Activated CD8-positive, alpha-beta T cell treated with anti-CD3 and anti-CD28 coated beads, Interleukin-2, amount 10 ng/mL, durations not matched to agents 7 days and 5 days (primary cell): ENCODE measurements around the gene NUDCD3. TPM values are rescaled to one million over a fixed set of nuclear protein-coding genes. Genes with fewer than 3 reads are reported as not detected.

Experiments
- ATAC-seq: fragments of 150-1000 bp; cut with Tn5 transposase; one replicate; pipeline ENCODE4 v1.10.0; 2021; ENCODE audit warnings: moderate library complexity
- CTCF ChIA-PET: fragments of 350-600 bp; sonication (Branson Sonifier 250); formaldehyde crosslinking; loops from one replicate; lab custom pipeline; 2021; ENCODE audit warnings: antibody characterized with exemption; lab: Charles Lee
- POLR2A ChIA-PET: fragments of 350-600 bp; sonication (Branson Sonifier 250); formaldehyde crosslinking; loops from one replicate; lab custom pipeline; 2021; ENCODE audit warnings: antibody characterized with exemption; lab: Charles Lee
- DNase-seq: peaks from one replicate; pipeline ENCODE4 v3.0.0-alpha.2; 2020
- H3K27ac Mint-ChIP-seq: one replicate; pipeline ENCODE4 v1.8.0; 2021; ENCODE audit warnings: mild to moderate bottlenecking, mixed read lengths
- H3K27me3 Mint-ChIP-seq: one replicate; pipeline ENCODE4 v1.8.0; 2021; ENCODE audit warnings: low read depth, mixed read lengths
- H3K36me3 Mint-ChIP-seq: one replicate; pipeline ENCODE4 v1.8.0; 2021; ENCODE audit warnings: low read depth, mixed read lengths
- H3K4me1 Mint-ChIP-seq: one replicate; pipeline ENCODE4 v1.8.0; 2021; ENCODE audit warnings: low read depth, mixed read lengths
- H3K4me3 Mint-ChIP-seq: one replicate; pipeline ENCODE4 v1.8.0; 2021; ENCODE audit warnings: mild to moderate bottlenecking, mixed read lengths
- H3K9me3 Mint-ChIP-seq: one replicate; pipeline ENCODE4 v1.8.0; 2022; ENCODE audit warnings: mixed read lengths; ENCODE audit not compliant: insufficient read depth
- total RNA-seq, 2 experiments: library from RNA; stranded (reverse); gene quantifications; one replicate each; pipeline ENCODE4 v1.2.3, GENCODE V29; 2021

The NUDCD3 gene
- total RNA-seq, 2 experiments from 2014 or later: 80.7 to 84.0 TPM

DNA sequence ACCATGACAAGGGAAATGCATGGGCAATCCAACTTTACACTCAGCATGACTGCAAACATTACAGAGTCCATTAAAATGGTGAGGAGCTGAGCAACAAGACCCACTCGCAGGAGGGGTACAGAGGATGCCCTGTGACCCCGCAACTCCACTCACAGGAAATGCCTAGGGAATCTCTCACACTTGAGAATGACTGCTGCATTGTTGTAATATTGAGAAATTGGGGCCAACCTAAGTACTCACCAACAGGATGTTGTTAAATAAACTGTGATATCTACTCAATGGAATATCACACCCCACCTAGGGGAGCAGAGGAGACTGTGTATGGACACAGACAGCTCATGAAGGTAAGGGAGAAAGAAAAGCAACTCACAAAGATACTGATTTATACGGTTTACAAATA is 111.7 kb downstream of the NUDCD3 start:
- H3K36me3 Mint-ChIP-seq: no peaks in the 10 kb centered on the region
- ChIA-PET POLR2A (interaction anchor here (1.2 kb wide), 1 partner anchor 83 kb away, joined by 4 read pairs; no protein-coding TSS in a partner anchor), CTCF (no interaction called here)
- peaks cover 3% of the 10 kb centered on the region for H3K4me1 Mint-ChIP-seq
- DNase-seq (no peak), ATAC-seq (no peak)
- H3K27ac Mint-ChIP-seq: no peak overlapping the region
- H3K27me3 Mint-ChIP-seq: no peaks in the 10 kb centered on the region
- no peak overlapping the region for H3K4me3 Mint-ChIP-seq
- H3K9me3 Mint-ChIP-seq: no peaks in the 10 kb centered on the region

DNA sequence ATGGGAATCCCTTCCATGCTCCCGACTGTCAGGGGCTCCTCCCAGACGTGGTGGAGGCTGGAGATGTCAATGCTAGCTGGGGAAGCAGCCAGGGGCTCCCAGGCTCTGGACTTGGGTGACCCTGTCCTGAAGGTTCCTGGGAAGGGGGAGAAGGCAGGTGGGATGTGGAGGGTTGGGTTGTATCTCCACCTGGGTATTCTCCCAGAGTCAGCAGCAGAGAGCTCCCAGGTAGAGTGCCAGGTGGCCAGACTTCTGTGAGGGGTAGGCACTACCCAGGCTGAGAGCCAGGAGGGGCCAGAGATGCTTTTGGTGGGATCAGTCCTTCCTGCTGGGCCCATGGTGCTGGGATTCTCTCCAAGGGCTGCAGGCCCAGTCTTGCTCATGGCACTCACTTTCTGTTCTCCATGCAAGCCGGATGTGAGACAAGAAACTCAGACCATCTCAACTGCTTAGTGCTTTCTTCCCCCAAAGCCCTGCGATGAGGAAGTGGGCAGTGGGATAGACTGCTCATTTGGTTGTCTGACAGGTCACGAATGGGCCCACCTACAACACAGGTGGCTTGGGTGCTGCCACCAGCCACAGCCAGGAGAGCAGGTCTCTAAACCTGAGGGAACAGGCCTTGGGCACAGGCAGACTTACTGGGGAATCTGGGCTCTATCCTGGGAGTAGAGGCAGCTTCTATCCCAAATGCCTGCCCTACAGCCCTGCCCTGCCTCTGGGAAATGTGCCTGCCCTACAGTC is 112.6 kb downstream of the NUDCD3 start:
- ATAC-seq (no peak), DNase-seq (no peak)
- Mint-ChIP-seq H3K27ac (no peak overlapping the region), H3K36me3 (no peaks in the 10 kb centered on the region), H3K4me1 (peaks cover 3% of the 10 kb centered on the region), H3K4me3 (no peak overlapping the region), H3K9me3 (no peaks in the 10 kb centered on the region), H3K27me3 (peaks cover 5% of the 10 kb centered on the region)
- CTCF ChIA-PET: no interaction called here
- POLR2A ChIA-PET: interaction anchor here (1.2 kb wide), 1 partner anchor 84 kb away, joined by 4 read pairs; no protein-coding TSS in a partner anchor

DNA sequence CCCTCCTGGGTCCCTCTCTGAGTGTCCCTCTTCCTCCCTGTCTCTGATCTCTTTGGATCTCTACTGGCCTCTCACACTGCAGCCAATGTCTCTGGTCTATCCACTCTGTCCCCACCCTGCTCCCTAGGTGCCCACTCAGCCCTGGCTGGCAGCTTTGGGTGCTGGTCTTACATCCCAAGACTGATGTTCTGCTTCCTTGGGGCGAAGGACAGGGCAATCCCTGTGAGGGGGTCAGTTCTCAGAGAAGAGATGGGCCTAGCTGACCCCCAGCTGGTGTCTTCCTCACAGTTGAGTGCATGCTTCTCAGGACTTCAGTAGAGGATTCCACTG is 113.4 kb downstream of the NUDCD3 start:
- DNase-seq: no peak
- peaks cover 5% of the 10 kb centered on the region for H3K27me3 Mint-ChIP-seq
- no peak overlapping the region for H3K4me3 Mint-ChIP-seq
- ChIA-PET POLR2A (no interaction called here), CTCF (no interaction called here)
- H3K36me3 Mint-ChIP-seq: no peaks in the 10 kb centered on the region
- no peaks in the 10 kb centered on the region for H3K9me3 Mint-ChIP-seq
- H3K27ac Mint-ChIP-seq: peak overlapping the region; percentile 34
- H3K4me1 Mint-ChIP-seq: peaks cover 3% of the 10 kb centered on the region
- ATAC-seq: no peak

DNA sequence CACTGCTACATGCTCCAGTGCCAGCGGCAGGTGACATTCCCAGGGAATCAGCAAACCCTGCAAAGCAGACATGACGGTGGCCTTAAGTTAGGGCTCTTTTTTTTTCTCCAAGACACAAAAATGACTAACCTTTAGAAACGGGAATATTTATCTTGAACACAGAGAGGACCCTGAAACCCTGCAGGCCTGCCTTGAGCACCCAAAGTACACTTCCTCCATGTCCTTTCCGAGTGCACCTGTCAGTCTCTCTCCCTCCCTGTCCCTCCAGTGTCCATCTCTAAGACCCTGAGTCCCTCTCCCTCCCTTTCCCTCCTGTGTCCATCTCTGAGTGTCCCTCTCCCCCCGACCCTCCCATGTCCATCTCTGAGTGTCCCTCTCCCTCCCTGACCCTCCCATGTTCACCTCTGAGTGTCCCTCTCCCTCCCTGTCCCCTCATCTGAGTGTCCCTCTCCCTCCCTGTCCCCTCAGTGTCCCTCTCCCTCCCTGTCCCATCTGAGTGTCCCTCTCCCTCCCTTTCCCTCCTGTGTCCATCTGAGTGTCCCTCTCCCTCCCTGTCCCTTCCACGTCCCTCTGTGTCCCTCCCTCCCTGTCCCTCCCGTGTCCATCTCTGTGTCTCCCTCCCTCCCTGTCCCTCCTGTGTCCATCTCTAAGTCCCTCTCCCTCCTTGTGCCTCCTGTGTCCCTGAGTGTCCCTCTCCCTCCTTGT is 113.9 kb downstream of the NUDCD3 start:
- H3K9me3 Mint-ChIP-seq: no peaks in the 10 kb centered on the region
- H3K4me1 Mint-ChIP-seq: peaks cover 3% of the 10 kb centered on the region
- DNase-seq (no peak), ATAC-seq (no peak)
- peaks cover 5% of the 10 kb centered on the region for H3K27me3 Mint-ChIP-seq
- H3K4me3 Mint-ChIP-seq: no peak overlapping the region
- ChIA-PET POLR2A (no interaction called here), CTCF (interaction anchor here (1.0 kb wide), 1 partner anchor 101 kb away, joined by 3 read pairs; no protein-coding TSS in a partner anchor)
- no peaks in the 10 kb centered on the region for H3K36me3 Mint-ChIP-seq
- H3K27ac Mint-ChIP-seq: no peak overlapping the region

DNA sequence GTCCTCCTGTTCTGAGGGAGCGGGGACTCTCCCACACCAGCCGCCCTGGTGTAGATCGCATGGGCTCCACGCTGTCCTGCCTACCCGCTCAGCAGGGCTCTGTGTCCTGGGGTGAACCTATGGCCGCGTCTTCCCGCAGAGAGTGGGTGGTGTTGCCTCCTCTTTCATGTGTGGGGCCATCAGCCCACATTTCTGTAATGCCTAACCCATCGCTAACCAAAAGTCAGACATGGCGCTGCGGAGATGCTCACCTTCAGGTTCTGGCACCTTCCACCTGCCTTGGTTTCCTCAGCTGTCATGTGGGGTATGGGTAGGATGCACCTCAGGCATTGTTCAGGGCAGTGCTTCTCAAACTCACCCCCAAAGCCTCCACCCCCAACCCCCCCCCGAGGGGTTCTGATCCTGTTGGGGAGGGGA is 114.5 kb downstream of the NUDCD3 start:
- POLR2A ChIA-PET: no interaction called here
- Mint-ChIP-seq H3K4me1 (peaks cover 3% of the 10 kb centered on the region), H3K27ac (no peak overlapping the region), H3K27me3 (peaks cover 10% of the 10 kb centered on the region), H3K9me3 (no peaks in the 10 kb centered on the region), H3K36me3 (no peaks in the 10 kb centered on the region), H3K4me3 (no peak overlapping the region)
- DNase-seq (no peak), ATAC-seq (no peak)
- CTCF ChIA-PET: interaction anchor here (0.8 to 1.0 kb wide), 2 partner anchors 102 to 190 kb away, joined by 3 read pairs; no protein-coding TSS in a partner anchor

DNA sequence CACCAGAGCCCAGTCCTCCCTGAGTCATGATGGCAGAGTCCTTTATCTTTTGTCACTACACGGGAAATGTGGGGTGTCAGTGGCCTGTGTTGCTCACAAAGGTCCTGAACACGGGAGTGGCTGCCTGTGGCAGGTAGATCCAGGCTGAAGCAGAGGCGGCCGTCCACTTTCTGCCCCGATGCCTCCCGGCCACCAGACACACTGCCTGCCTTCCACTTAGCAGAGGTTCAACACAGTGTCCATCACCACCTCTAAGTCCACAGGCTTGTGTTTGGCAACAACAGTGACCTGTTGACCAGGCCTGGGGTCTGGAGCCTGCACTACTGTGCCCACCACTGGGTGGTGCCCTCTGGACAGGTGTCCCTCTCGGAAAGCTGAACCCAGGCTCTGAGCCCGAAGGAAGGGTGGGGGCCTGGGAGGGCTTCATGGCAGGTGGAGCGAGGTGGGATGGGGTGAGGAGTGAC is 115.2 kb downstream of the NUDCD3 start:
- no peak for DNase-seq

DNA sequence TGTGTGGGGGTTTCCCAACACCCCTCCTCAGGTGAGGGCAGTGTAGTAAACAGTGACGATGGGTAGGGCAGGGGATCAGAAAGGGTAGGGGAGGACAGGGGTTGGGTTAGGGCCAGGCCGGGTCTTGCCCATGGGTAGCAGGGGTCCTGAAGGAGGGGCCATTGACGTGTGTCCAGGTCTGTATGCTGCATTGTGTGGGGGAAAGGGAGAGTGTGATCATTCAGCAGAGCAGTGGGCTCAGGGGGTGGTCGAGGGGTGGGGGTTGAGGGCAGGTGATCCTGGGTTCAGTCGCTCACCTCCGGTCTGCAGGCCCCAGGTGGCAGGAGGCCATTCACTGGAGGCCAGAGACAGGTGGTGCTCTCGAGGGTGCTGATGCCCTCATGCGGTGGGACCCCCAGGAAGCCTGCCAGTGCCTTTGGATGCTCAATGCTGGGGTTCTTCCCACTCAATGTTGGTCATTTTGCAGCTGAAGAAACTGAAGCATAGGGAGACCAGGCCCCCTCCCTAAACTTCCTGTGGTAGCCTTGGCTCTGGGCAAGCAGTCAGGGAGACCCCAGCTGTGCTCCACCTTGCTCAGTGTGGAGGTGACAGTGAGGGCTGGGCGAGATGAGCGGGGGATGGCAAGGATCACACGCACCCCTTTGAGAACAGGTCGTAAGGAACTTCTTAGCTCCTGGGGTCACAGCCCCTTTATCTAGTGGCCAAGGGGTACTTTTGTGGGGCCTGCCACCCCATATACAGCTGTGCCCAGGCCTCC is 116.3 kb downstream of the NUDCD3 start:
- no peak for ATAC-seq
- Mint-ChIP-seq H3K27ac (no peak overlapping the region), H3K27me3 (peaks cover 25% of the 10 kb centered on the region), H3K4me1 (peaks cover 14% of the 10 kb centered on the region), H3K36me3 (no peaks in the 10 kb centered on the region), H3K9me3 (peaks cover 9% of the 10 kb centered on the region), H3K4me3 (no peak overlapping the region)
- ChIA-PET CTCF (interaction anchor here (1.3 kb wide), 1 partner anchor 172 kb away, joined by 3 read pairs; no protein-coding TSS in a partner anchor), POLR2A (no interaction called here)
- no peak for DNase-seq

More for the DNA sequence above, 115.2 kb downstream of the NUDCD3 start:
- peaks cover 15% of the 10 kb centered on the region for H3K27me3 Mint-ChIP-seq
- no peaks in the 10 kb centered on the region for H3K36me3 Mint-ChIP-seq
- H3K27ac Mint-ChIP-seq: no peak overlapping the region
- H3K4me1 Mint-ChIP-seq: peaks cover 3% of the 10 kb centered on the region
- H3K9me3 Mint-ChIP-seq: no peaks in the 10 kb centered on the region
- POLR2A ChIA-PET: no interaction called here
- CTCF ChIA-PET: interaction anchor here (0.8 kb wide), 1 partner anchor 190 kb away, joined by 3 read pairs; no protein-coding TSS in a partner anchor
- H3K4me3 Mint-ChIP-seq: no peak overlapping the region
- ATAC-seq: no peak

DNA sequence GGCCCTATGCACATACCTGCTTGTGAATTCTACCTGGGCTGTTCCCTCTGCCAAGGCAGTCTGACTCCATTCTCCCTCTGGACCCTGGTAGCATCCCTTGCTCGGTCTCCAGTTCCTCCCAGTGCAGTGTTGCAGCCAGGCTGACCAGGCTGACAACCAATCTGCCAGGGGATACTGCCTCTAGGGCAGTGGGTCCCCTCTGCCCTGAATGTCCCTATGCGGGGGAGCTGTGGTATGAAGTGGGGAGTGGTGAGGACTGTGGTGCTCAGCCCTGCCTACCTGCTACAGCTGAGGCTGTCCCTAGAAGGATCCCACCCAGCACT is 117.1 kb downstream of the NUDCD3 start:
- H3K4me3 Mint-ChIP-seq: no peak overlapping the region
- no peak for DNase-seq
- no peaks in the 10 kb centered on the region for H3K36me3 Mint-ChIP-seq
- peaks cover 11% of the 10 kb centered on the region for H3K9me3 Mint-ChIP-seq
- POLR2A ChIA-PET: no interaction called here
- peaks cover 11% of the 10 kb centered on the region for H3K4me1 Mint-ChIP-seq
- H3K27ac Mint-ChIP-seq: no peak overlapping the region
- peaks cover 31% of the 10 kb centered on the region for H3K27me3 Mint-ChIP-seq
- no peak for ATAC-seq
- CTCF ChIA-PET: interaction anchor here (1.3 kb wide), 1 partner anchor 173 kb away, joined by 3 read pairs; no protein-coding TSS in a partner anchor

DNA sequence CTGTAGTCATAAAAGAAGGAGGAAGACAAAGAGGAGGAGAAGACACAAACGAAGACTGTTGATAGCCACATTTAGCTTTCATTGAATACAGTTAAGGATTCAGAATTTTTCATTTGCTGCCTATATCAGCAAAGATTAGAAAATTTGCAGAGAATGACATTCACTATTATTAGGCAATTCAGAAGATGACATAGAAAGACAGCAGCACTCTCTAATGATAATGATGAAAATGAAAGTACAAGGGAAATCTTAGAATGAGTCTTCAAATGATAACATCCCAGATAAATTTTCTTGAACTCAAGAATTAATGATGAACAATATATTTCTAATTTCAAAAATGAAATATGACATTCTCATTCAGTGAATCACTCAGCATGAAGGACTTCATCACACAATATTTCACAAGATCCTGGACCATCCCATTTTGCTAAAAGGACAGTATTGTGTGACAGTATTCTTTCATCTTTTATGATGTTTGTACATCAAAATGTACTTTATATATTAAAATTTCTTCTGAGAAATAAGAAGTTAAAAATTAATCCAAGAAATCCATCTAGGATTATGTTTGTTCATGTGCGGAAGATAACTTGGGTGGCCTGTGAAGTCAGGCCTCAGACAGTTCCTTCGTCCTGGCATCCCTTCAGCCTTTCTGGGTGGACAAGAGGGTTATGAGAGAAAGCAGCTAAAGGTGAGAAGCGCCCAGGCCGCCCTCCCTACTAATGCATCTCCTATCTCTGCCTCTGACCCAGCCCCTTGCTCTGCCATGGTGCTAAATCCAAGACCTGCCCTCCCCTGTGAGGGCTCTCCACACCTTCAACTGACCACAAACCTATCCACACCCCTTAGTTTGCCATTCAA is 117.7 kb downstream of the NUDCD3 start:
- DNase-seq: no peak
- no peak overlapping the region for H3K4me3 Mint-ChIP-seq
- CTCF ChIA-PET: interaction anchor here (1.3 kb wide), 1 partner anchor 174 kb away, joined by 3 read pairs; no protein-coding TSS in a partner anchor
- H3K4me1 Mint-ChIP-seq: peaks cover 11% of the 10 kb centered on the region
- H3K27me3 Mint-ChIP-seq: peaks cover 34% of the 10 kb centered on the region
- H3K27ac Mint-ChIP-seq: no peak overlapping the region
- POLR2A ChIA-PET: no interaction called here
- no peaks in the 10 kb centered on the region for H3K36me3 Mint-ChIP-seq
- peaks cover 11% of the 10 kb centered on the region for H3K9me3 Mint-ChIP-seq
- ATAC-seq: no peak

DNA sequence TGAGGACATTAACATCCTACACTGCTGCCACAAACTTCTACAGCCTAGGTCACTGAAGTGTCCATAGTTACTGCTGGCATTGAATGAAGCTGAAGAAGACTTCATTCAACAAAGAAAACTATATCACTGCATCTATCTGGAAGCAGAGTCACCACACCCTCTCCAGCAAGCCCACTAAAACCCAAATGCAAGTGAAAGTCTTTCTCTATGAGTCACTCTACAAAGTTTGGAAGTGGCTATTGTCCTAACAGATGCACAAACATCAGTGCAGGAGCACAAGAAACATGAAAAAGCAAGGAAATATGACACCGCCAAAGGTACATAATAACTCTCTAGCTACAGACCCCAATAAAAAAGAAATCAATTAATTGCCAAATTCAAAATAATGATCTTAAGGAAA is 121.6 kb downstream of the NUDCD3 start:
- DNase-seq (no peak), ATAC-seq (no peak)
- H3K9me3 Mint-ChIP-seq: peaks cover 11% of the 10 kb centered on the region
- POLR2A ChIA-PET: no interaction called here
- H3K27ac Mint-ChIP-seq: no peak overlapping the region
- H3K36me3 Mint-ChIP-seq: no peaks in the 10 kb centered on the region
- H3K4me3 Mint-ChIP-seq: no peak overlapping the region
- CTCF ChIA-PET: interaction anchor here (1.0 to 1.6 kb wide), 3 partner anchors 14 to 197 kb away, joined by 3 to 5 read pairs (median 3); no protein-coding TSS in a partner anchor
- H3K27me3 Mint-ChIP-seq: peaks cover 53% of the 10 kb centered on the region
- peaks cover 11% of the 10 kb centered on the region for H3K4me1 Mint-ChIP-seq

DNA sequence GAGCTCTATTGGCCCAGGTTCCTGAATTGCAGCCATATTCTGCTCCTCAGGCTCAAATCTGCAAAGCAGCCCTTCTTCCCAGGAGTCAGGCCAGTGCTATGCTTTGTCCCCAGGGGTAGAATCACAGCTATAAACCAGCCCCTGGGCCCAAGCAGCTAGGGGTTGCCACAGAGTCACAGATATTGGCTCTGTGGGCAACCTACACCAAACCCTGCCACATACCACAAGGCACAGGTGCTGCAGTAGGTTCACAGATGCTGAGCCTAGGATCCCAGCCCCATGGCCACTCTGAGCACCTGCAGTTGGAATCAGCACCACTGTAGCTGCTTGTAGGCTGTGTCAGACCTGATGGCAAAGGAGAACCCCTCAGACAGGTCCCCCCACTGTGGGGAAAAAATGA is 122.0 kb downstream of the NUDCD3 start:
- H3K36me3 Mint-ChIP-seq: no peaks in the 10 kb centered on the region
- peaks cover 11% of the 10 kb centered on the region for H3K4me1 Mint-ChIP-seq
- CTCF ChIA-PET: interaction anchor here (1.0 to 1.6 kb wide), 3 partner anchors 15 to 197 kb away, joined by 3 to 5 read pairs (median 3); no protein-coding TSS in a partner anchor
- H3K27ac Mint-ChIP-seq: no peak overlapping the region
- no peak for DNase-seq
- POLR2A ChIA-PET: no interaction called here
- H3K27me3 Mint-ChIP-seq: peaks cover 55% of the 10 kb centered on the region
- ATAC-seq: no peak
- no peak overlapping the region for H3K4me3 Mint-ChIP-seq
- peaks cover 11% of the 10 kb centered on the region for H3K9me3 Mint-ChIP-seq
